OCI-LY1 (cell line): ENCODE results near the gene ATP1B1.

Experiments
- H2AFZ ChIP-seq: fragments of 200-600 bp; sonication (generic), shearing (Covaris generic); 2 replicates; pipeline ENCODE4 v1.6.0; 2014; ENCODE audit warnings: antibody characterized with exemption, mild to moderate bottlenecking, low read length
- H3F3A ChIP-seq: fragments of 200-600 bp; sonication (generic), shearing (Covaris generic); 2 replicates; pipeline ENCODE4 v1.6.0; 2014; ENCODE audit warnings: mild to moderate bottlenecking, antibody characterized with exemption, low read length, moderate library complexity; ENCODE audit not compliant: insufficient read depth
- H3K27ac ChIP-seq: fragments of 200-600 bp; sonication (generic); 2 replicates; pipeline ENCODE4 v1.5.1; 2014; ENCODE audit warnings: low read length, mixed run types, mild to moderate bottlenecking, low read depth; ENCODE audit not compliant: poor library complexity, severe bottlenecking
- H3K27me3 ChIP-seq: fragments of 200-600 bp; sonication (generic); 2 replicates; pipeline ENCODE4 v1.6.0; 2014; ENCODE audit warnings: antibody characterized with exemption, mild to moderate bottlenecking, low read length, moderate library complexity; ENCODE audit not compliant: insufficient read depth
- H3K36me3 ChIP-seq: fragments of 200-600 bp; sonication (generic); 2 replicates; pipeline ENCODE4 v1.6.1; 2014; ENCODE audit warnings: mild to moderate bottlenecking, antibody characterized with exemption, low read length, moderate library complexity, mixed read lengths; ENCODE audit not compliant: insufficient read depth
- H3K4me1 ChIP-seq: fragments of 200-600 bp; sonication (generic); 2 replicates; pipeline ENCODE4 v1.5.1; 2014; ENCODE audit warnings: mild to moderate bottlenecking, low read length, moderate library complexity; ENCODE audit not compliant: insufficient read depth, severe bottlenecking
- H3K4me2 ChIP-seq: fragments of 200-600 bp; sonication (generic), shearing (Covaris generic); 2 replicates; pipeline ENCODE4 v1.6.1; 2014; ENCODE audit warnings: low read length
- H3K4me3 ChIP-seq: fragments of 200-600 bp; sonication (generic); 2 replicates; pipeline ENCODE4 v1.5.1; 2014; ENCODE audit warnings: low read length, low read depth, mild to moderate bottlenecking, mixed read lengths; ENCODE audit not compliant: poor library complexity, severe bottlenecking
- H3K79me2 ChIP-seq: fragments of 200-600 bp; shearing (Covaris generic); 2 replicates; pipeline ENCODE4 v1.6.1; 2016; ENCODE audit warnings: mixed run types, low read length, mixed read lengths; ENCODE audit not compliant: insufficient read depth
- H3K9ac ChIP-seq: fragments of 200-600 bp; sonication (generic), shearing (Covaris generic); 2 replicates; pipeline ENCODE4 v1.6.1; 2014; ENCODE audit warnings: mild to moderate bottlenecking, low read length, mixed read lengths
- H3K9me2 ChIP-seq: fragments of 200-600 bp; sonication (generic), shearing (Covaris generic); 2 replicates; pipeline ENCODE4 v1.6.1; 2014; ENCODE audit warnings: low read depth, mild to moderate bottlenecking, low read length, mixed read lengths
- H3K9me3 ChIP-seq: fragments of 200-600 bp; shearing (Covaris generic); 2 replicates; pipeline ENCODE4 v1.6.1; 2014; ENCODE audit warnings: low read length, mixed read lengths
- H4K20me1 ChIP-seq: fragments of 200-600 bp; sonication (generic), shearing (Covaris generic); 2 replicates; pipeline ENCODE4 v1.6.0; 2016; ENCODE audit warnings: mild to moderate bottlenecking, low read length; ENCODE audit not compliant: insufficient read depth
- EZH2 ChIP-seq: fragments of 200-600 bp; sonication (generic), shearing (Covaris generic); IDR thresholded peaks from 2 replicates; pipeline ENCODE4 v1.8.0; 2017; ENCODE audit warnings: borderline replicate concordance, mixed run types, mild to moderate bottlenecking, antibody characterized with exemption, low read length, moderate library complexity, mixed read lengths
- TF ChIP-seq, protein P1 (sequence below): fragments of 200-600 bp; sonication (generic), shearing (Covaris generic); IDR thresholded peaks from 2 replicates; pipeline ENCODE4 v1.5.1; 2017; ENCODE audit warnings: mild to moderate bottlenecking, antibody characterized with exemption, low read length, moderate library complexity, mixed read lengths

Gene ATP1B1

DNA sequence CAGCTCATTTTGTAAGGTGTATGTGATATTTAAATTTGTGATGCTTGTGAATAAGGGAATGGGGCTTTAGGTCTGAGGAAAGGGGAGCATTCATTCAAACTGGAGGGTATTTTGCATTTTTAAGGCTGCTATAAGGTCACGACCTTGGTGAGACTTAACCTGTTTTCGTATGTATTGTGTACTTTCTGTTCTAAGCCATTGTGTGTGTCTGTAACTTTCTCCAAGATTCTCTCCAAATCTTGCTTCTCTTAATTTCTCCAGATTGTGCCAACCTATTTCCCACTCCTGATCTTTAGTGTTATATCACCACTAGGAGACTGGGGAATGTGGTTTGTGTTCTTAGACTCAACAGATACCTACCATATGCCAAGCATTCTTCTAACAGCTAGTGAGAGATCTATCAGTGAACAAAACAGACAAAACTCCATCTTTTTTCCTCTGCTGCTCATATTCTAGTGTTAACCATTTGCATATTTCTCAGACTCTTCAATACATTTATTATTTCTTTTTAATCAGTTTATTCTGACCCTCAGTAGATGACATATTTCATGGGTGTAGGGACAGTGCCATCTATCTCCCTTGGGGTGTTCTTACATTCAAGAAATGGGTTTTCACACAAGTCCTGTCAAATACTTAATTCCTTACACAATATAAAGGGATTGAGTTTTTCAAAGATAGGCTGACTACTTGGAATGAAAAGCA lies 27.5 kb downstream of the ATP1B1 start:
- H3K9me3 ChIP-seq: no peaks in the 10 kb centered on the region
- H4K20me1 ChIP-seq: no peaks in the 10 kb centered on the region
- TF ChIP-seq, protein P1, sequence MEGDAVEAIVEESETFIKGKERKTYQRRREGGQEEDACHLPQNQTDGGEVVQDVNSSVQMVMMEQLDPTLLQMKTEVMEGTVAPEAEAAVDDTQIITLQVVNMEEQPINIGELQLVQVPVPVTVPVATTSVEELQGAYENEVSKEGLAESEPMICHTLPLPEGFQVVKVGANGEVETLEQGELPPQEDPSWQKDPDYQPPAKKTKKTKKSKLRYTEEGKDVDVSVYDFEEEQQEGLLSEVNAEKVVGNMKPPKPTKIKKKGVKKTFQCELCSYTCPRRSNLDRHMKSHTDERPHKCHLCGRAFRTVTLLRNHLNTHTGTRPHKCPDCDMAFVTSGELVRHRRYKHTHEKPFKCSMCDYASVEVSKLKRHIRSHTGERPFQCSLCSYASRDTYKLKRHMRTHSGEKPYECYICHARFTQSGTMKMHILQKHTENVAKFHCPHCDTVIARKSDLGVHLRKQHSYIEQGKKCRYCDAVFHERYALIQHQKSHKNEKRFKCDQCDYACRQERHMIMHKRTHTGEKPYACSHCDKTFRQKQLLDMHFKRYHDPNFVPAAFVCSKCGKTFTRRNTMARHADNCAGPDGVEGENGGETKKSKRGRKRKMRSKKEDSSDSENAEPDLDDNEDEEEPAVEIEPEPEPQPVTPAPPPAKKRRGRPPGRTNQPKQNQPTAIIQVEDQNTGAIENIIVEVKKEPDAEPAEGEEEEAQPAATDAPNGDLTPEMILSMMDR: peak; percentile 47
- no peak for TF ChIP-seq EZH2
- no peak overlapping the region for H3K4me3 ChIP-seq
- no peaks in the 10 kb centered on the region for H3K27me3 ChIP-seq
- no peak overlapping the region for H3K9ac ChIP-seq
- no peaks in the 10 kb centered on the region for H3K4me1 ChIP-seq
- peaks cover 27% of the 10 kb centered on the region for H3K36me3 ChIP-seq
- no peak overlapping the region for H3K27ac ChIP-seq
- no peaks in the 10 kb centered on the region for H3F3A ChIP-seq
- H2AFZ ChIP-seq: no peak overlapping the region
- no peak overlapping the region for H3K4me2 ChIP-seq
- H3K9me2 ChIP-seq: no peaks in the 10 kb centered on the region
- no peaks in the 10 kb centered on the region for H3K79me2 ChIP-seq

DNA sequence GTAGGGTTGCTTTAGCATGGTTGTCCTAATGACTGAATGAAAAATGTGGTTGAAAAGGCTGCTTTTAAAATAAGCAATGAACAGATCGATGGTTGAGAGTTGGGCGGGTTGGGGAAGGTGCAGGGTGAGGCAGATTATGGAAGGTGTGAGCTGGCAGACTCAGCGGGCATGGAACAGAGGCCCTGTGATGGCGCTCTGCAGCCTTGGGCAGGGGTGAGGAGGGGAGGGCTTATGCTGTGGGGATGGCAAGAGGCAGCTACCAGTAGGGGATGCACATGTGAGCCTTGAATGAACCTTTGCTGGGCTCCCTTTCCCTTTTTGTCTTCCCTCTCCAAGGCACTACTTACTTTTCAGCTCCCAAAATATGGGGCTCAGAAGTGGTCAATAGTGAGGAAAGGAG lies 30.9 kb downstream of the ATP1B1 start:
- H3K79me2 ChIP-seq: no peaks in the 10 kb centered on the region
- H3K27ac ChIP-seq: no peak overlapping the region
- H3K9me3 ChIP-seq: no peaks in the 10 kb centered on the region
- no peak overlapping the region for H3K4me2 ChIP-seq
- H4K20me1 ChIP-seq: no peaks in the 10 kb centered on the region
- no peaks in the 10 kb centered on the region for H3F3A ChIP-seq
- no peak overlapping the region for H3K9ac ChIP-seq
- no peaks in the 10 kb centered on the region for H3K4me1 ChIP-seq
- H3K4me3 ChIP-seq: no peak overlapping the region
- H3K9me2 ChIP-seq: no peaks in the 10 kb centered on the region
- H3K36me3 ChIP-seq: peaks cover 2% of the 10 kb centered on the region; the same call in 1 of the 2 replicates
- no peak overlapping the region for H2AFZ ChIP-seq
- H3K27me3 ChIP-seq: no peaks in the 10 kb centered on the region
- TF ChIP-seq EZH2: no peak
- TF ChIP-seq, protein P1: no peak

DNA sequence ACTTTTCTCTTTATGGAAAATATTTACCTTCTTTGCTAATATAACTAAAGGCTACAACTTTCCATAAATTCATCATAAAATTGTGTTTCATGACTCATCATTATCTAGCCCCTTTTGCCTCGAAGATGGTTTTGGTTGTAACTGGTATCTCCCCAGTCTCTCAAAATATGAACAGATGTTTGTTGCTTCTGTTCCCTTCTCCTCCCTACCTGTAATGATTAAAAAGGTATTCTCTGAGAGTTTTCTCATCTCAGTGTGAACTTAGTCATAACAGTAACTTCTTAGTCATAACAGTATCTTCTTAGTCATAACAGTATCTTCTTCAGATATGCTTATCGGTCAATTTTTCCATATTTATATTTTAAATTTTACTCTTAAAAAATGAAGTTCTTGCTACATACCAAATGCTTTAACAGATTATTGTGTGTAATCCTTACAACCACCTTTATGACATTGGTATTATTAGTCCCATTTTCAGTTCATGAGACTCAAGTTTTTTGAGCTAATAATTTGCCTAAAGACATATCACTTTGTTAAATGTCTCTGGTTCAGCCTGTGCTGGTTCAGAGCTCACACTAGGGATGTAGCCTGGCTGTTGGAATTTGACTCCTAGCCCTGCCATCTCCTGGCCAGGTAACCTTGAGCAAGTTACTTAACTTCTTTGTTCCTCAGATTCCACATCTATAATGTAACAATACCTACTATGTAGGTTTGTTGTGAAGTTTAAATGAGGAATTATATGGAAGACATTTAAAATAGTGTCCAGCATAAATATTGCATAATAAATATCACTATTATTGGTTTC lies 32.6 kb downstream of the ATP1B1 start:
- Histone ChIP-seq H3K4me2 (no peak overlapping the region), H4K20me1 (no peaks in the 10 kb centered on the region), H3K9me3 (no peaks in the 10 kb centered on the region), H3K9ac (no peak overlapping the region), H3K36me3 (no peaks in the 10 kb centered on the region), H2AFZ (no peak overlapping the region), H3F3A (no peaks in the 10 kb centered on the region), H3K27me3 (no peaks in the 10 kb centered on the region), H3K27ac (no peak overlapping the region), H3K9me2 (no peaks in the 10 kb centered on the region), H3K4me1 (no peaks in the 10 kb centered on the region), H3K79me2 (no peaks in the 10 kb centered on the region), H3K4me3 (no peak overlapping the region)
- no peak for TF ChIP-seq EZH2
- TF ChIP-seq, protein P1: no peak
